A549 (cell line): ENCODE measurements around the gene HSD17B13.

Source experiments
- HDAC2 ChIP-seq: fragments of 200-600 bp; sonication (generic); IDR thresholded peaks from 2 replicates; pipeline ENCODE4 v1.6.1; 2016
- POLR2A ChIP-seq: IDR thresholded peaks from 2 replicates; pipeline ENCODE4 v1.6.1; 2012; ENCODE audit warnings: mild to moderate bottlenecking, low read length
- TF ChIP-seq, protein P1 (sequence below): fragments of >200 bp; sonication (Bioruptor Twin); formaldehyde crosslinking; IDR thresholded peaks from 3 replicates; pipeline ENCODE4 v1.5.1; 2016

DNA sequence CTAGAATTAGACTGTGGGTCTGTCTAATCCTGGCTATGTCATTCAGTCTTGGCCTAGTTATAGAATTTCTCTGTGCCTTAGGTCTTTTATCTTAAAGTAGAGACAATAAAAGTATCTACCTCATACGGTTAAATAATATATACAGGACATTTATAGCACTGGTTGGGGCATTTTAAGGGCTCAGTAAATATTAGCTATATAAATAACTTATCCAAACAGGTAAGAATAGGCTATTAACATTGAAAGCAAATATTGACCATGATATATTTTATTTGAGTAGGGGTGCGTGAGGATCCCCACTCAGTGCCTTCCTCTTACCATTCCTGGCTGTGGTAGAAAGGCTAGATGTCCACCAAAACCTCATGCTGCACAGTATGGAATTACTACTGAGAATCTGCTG lies 47.4 kb downstream of the HSD17B13 start:
- TF ChIP-seq HDAC2 (no peak), POLR2A (no peak)
- TF ChIP-seq, protein P1, sequence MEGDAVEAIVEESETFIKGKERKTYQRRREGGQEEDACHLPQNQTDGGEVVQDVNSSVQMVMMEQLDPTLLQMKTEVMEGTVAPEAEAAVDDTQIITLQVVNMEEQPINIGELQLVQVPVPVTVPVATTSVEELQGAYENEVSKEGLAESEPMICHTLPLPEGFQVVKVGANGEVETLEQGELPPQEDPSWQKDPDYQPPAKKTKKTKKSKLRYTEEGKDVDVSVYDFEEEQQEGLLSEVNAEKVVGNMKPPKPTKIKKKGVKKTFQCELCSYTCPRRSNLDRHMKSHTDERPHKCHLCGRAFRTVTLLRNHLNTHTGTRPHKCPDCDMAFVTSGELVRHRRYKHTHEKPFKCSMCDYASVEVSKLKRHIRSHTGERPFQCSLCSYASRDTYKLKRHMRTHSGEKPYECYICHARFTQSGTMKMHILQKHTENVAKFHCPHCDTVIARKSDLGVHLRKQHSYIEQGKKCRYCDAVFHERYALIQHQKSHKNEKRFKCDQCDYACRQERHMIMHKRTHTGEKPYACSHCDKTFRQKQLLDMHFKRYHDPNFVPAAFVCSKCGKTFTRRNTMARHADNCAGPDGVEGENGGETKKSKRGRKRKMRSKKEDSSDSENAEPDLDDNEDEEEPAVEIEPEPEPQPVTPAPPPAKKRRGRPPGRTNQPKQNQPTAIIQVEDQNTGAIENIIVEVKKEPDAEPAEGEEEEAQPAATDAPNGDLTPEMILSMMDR: no peak
